Neuronal stem cell (in vitro differentiated cells): Measurements from ENCODE around the gene GMPS.
"Not testable (repeated sequence)": the region's sequence is repeated elsewhere in the genome, so short reads cannot be mapped to it uniquely, and the experiment has no call there.

ENCODE experiments used
- DNase-seq: peaks from one replicate; pipeline ENCODE4 v3.0.0-alpha.2; 2013; ENCODE audit warnings: low spot score
- H2AFZ ChIP-seq: one replicate; pipeline ENCODE4 v1.6.1; 2013; ENCODE audit warnings: mild to moderate bottlenecking, low read length, inconsistent platforms
- H2AK5ac ChIP-seq: 2 replicates; pipeline ENCODE4 v1.6.1; 2013; ENCODE audit warnings: low read depth, mild to moderate bottlenecking, inconsistent platforms, low read length, moderate library complexity, mixed read lengths
- H2BK120ac ChIP-seq: 2 replicates; pipeline ENCODE4 v1.6.1; 2013; ENCODE audit warnings: low read depth, mild to moderate bottlenecking, inconsistent platforms, low read length, moderate library complexity, mixed read lengths
- H2BK12ac ChIP-seq: one replicate; pipeline ENCODE4 v1.6.1; 2013; ENCODE audit warnings: low read length, inconsistent platforms
- H2BK15ac ChIP-seq: 2 replicates; pipeline ENCODE4 v1.6.1; 2013; ENCODE audit warnings: mild to moderate bottlenecking, low read length, inconsistent platforms, mixed read lengths
- H2BK5ac ChIP-seq: one replicate; pipeline ENCODE4 v1.6.1; 2013; ENCODE audit warnings: inconsistent platforms, mild to moderate bottlenecking, low read length, moderate library complexity
- H3K14ac ChIP-seq: one replicate; pipeline ENCODE4 v1.6.1; 2013; ENCODE audit warnings: low read length, inconsistent platforms
- H3K18ac ChIP-seq: 2 replicates; pipeline ENCODE4 v1.6.1; 2013; ENCODE audit warnings: low read length, inconsistent platforms
- H3K23ac ChIP-seq: 2 replicates; pipeline ENCODE4 v1.6.1; 2013; ENCODE audit warnings: low read depth, mild to moderate bottlenecking, mixed read lengths, low read length, inconsistent platforms; ENCODE audit not compliant: poor library complexity
- H3K27ac ChIP-seq: replicated peaks from 3 replicates; pipeline ENCODE4 v1.5.1; 2013; ENCODE audit warnings: low read length, inconsistent platforms
- H3K27me3 ChIP-seq, 3 experiments: 2 replicates each; pipeline ENCODE4 v1.6.1; 2013; ENCODE audit warnings: low read length in 3 of 3, mild to moderate bottlenecking in 2 of 3, inconsistent platforms in 1 of 3, low read depth in 1 of 3, mixed read lengths in 1 of 3, moderate library complexity in 1 of 3; ENCODE audit not compliant: control insufficient read depth in 3 of 3, insufficient read depth in 3 of 3
- H3K36me3 ChIP-seq, 2 donors: replicated peaks in 1 of 2; 2 replicates each; pipeline ENCODE4 v1.6.1; 2013; ENCODE audit warnings: low read length in 2 of 2; ENCODE audit not compliant: control insufficient read depth in 2 of 2, insufficient read depth in 2 of 2
- H3K4ac ChIP-seq: 2 replicates; pipeline ENCODE4 v1.6.1; 2013; ENCODE audit warnings: inconsistent platforms, mild to moderate bottlenecking, low read length, moderate library complexity
- H3K4me1 ChIP-seq, 2 donors: 1 replicate in 1 of 2; 2 replicates in 1 of 2; pipeline ENCODE4 v1.6.1; 2013; ENCODE audit warnings: low read length in 2 of 2, low read depth in 1 of 2; ENCODE audit not compliant: control insufficient read depth in 2 of 2, insufficient read depth in 1 of 2
- H3K4me2 ChIP-seq: one replicate; pipeline ENCODE4 v1.6.1; 2013; ENCODE audit warnings: mild to moderate bottlenecking, low read length, inconsistent platforms; ENCODE audit not compliant: insufficient read depth, poor library complexity, severe bottlenecking
- H3K4me3 ChIP-seq, 2 donors: 2 replicates each; pipeline ENCODE4 v1.5.1; 2013; ENCODE audit warnings: low read length in 2 of 2, mild to moderate bottlenecking in 2 of 2, inconsistent platforms in 1 of 2, moderate library complexity in 1 of 2
- H3K79me1 ChIP-seq: one replicate; pipeline ENCODE4 v1.6.1; 2013; ENCODE audit warnings: low read depth, mild to moderate bottlenecking, inconsistent platforms, low read length, moderate library complexity
- H3K9ac ChIP-seq: one replicate; pipeline ENCODE4 v1.6.1; 2013; ENCODE audit warnings: mild to moderate bottlenecking, low read depth, low read length, inconsistent platforms; ENCODE audit not compliant: poor library complexity
- H3K9me3 ChIP-seq, 2 donors: replicated peaks in 1 of 2; 2 replicates each; pipeline versions ENCODE3 to v1.6.1; 2013; ENCODE audit warnings: low read length in 2 of 2, mild to moderate bottlenecking in 2 of 2, inconsistent platforms in 1 of 2, low read depth in 1 of 2, mixed read lengths in 1 of 2, moderate library complexity in 1 of 2; ENCODE audit not compliant: control insufficient read depth in 2 of 2, insufficient read depth in 1 of 2
- H4K8ac ChIP-seq: one replicate; pipeline ENCODE4 v1.6.1; 2013; ENCODE audit warnings: low read depth, mild to moderate bottlenecking, inconsistent platforms, low read length, moderate library complexity
- H4K91ac ChIP-seq: one replicate; pipeline ENCODE4 v1.6.1; 2013; ENCODE audit warnings: low read length, low read depth, mild to moderate bottlenecking, inconsistent platforms; ENCODE audit not compliant: poor library complexity
- WGBS, 2 donors: extraction: QIAGEN DNeasy Blood & Tissue Kit; methylation state at CpG; one replicate each; pipeline ENCODE4 v1.1.7; 2013; ENCODE audit warnings: missing lambda C conversion rate in 2 of 2, mixed read lengths in 1 of 2; ENCODE audit not compliant: insufficient read length in 2 of 2, insufficient replicate concordance in 1 of 2; ENCODE audit errors: extremely low coverage in 2 of 2; 5-methylcytosine and 5-hydroxymethylcytosine counted together

GMPS gene

GRCh38 chr3:155843569-155843968, 26.9 kb upstream of the GMPS start:
- Histone ChIP-seq H4K91ac (no peak overlapping the region), H2BK120ac (no peak overlapping the region), H3K4me1 (no peaks in the 10 kb centered on the region), H2BK5ac (no peak overlapping the region), H3K27ac (no peak overlapping the region), H3K9me3 (no peaks in the 10 kb centered on the region), H2AFZ (no peak overlapping the region), H2AK5ac (no peak overlapping the region), H2BK15ac (no peak overlapping the region), H3K18ac (no peak overlapping the region), H3K4me3 (no peak overlapping the region), H3K4me2 (no peak overlapping the region), H3K4ac (no peak overlapping the region), H3K14ac (no peak overlapping the region), H3K9ac (no peak overlapping the region), H2BK12ac (no peak overlapping the region), H3K23ac (no peak overlapping the region), H3K36me3 (peaks cover 0 to 27% of the 10 kb centered on the region in 2 donors), H3K27me3 (no peaks in the 10 kb centered on the region), H4K8ac (no peak overlapping the region), H3K79me1 (peaks cover 1% of the 10 kb centered on the region)
- WGBS, 2 donors: no CpG with 5 or more reads among the region's 1 CpG
- DNase-seq: no peak

DNA sequence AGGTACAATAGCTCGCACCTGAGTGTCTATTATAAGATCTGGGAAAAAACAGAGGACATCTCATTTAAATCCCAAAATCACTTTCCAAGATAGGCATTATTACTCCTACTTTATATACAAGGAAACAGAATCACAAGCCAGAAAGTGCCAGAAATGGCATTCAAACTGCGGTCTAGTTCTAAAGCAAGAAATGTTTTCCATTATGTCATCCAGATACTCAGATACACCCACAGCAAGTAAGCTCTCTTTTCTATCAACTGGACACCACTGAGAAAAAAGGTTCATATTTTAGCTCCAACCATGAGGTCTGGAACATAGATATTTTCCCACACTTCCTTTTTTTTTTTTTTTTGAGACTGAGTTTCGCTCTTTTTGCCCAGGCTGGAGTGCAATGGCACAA, 24.3 kb upstream of the GMPS start:
- Histone ChIP-seq H3K36me3 (peaks cover 0 to 36% of the 10 kb centered on the region in 2 donors), H4K8ac (no peak overlapping the region), H3K9ac (no peak overlapping the region), H3K18ac (no peak overlapping the region), H2BK120ac (no peak overlapping the region), H2AFZ (no peak overlapping the region), H3K9me3 (no peaks in the 10 kb centered on the region), H2BK12ac (no peak overlapping the region), H3K23ac (no peak overlapping the region), H2BK15ac (no peak overlapping the region), H3K4me3 (no peak overlapping the region), H3K4me2 (no peak overlapping the region), H2AK5ac (no peak overlapping the region), H3K27me3 (no peaks in the 10 kb centered on the region), H4K91ac (no peak overlapping the region), H3K4me1 (no peaks in the 10 kb centered on the region), H3K14ac (no peak overlapping the region), H3K4ac (no peak overlapping the region), H3K27ac (no peak overlapping the region), H2BK5ac (no peak overlapping the region), H3K79me1 (peaks cover 2% of the 10 kb centered on the region)
- no peak for DNase-seq
- no CpG with 5 or more reads among the region's 3 CpGs for WGBS, 2 donors

- Histone ChIP-seq H3K9me3 (no peaks in the 10 kb centered on the region), H3K4me3 (no peak overlapping the region), H3K27ac (no peak overlapping the region), H3K4me2 (no peak overlapping the region), H2AK5ac (no peak overlapping the region), H2BK120ac (no peak overlapping the region), H2BK15ac (no peak overlapping the region), H3K4me1 (peaks cover 6 to 7% of the 10 kb centered on the region in 2 donors), H3K36me3 (peaks cover 0 to 43% of the 10 kb centered on the region in 2 donors), H3K4ac (no peak overlapping the region), H4K8ac (no peak overlapping the region), H3K18ac (no peak overlapping the region), H3K27me3 (no peaks in the 10 kb centered on the region), H3K79me1 (peaks cover 7% of the 10 kb centered on the region), H2BK5ac (no peak overlapping the region), H2BK12ac (no peak overlapping the region), H4K91ac (no peak overlapping the region), H3K9ac (no peak overlapping the region), H2AFZ (no peak overlapping the region), H3K14ac (no peak overlapping the region), H3K23ac (no peak overlapping the region)
- WGBS, 2 donors: no CpG with 5 or more reads among the region's 3 CpGs
- no peak for DNase-seq
Measured at GRCh38 chr3:155847993-155848392, 22.5 kb upstream of the GMPS start.

- not testable (repeated sequence) for H3K18ac ChIP-seq, H3K9me3 ChIP-seq, H2BK15ac ChIP-seq, H3K4me2 ChIP-seq, H2BK120ac ChIP-seq, H3K9ac ChIP-seq, H3K4ac ChIP-seq, DNase-seq, H3K4me3 ChIP-seq, H3K27me3 ChIP-seq, H2AFZ ChIP-seq, H2AK5ac ChIP-seq, H3K14ac ChIP-seq, H3K27ac ChIP-seq, H2BK5ac ChIP-seq, H4K91ac ChIP-seq, H3K4me1 ChIP-seq, H3K23ac ChIP-seq, H3K79me1 ChIP-seq, H4K8ac ChIP-seq, H2BK12ac ChIP-seq
- peaks cover 0 to 43% of the 10 kb centered on the region in 2 donors for H3K36me3 ChIP-seq
- no CpG with 5 or more reads among the region's 3 CpGs for WGBS, 2 donors
Measured at GRCh38 chr3:155849404-155849803, 21.0 kb upstream of the GMPS start.
